Calu3 (cell line): ENCODE data around the gene NRL. TPM values are rescaled to one million over a fixed set of nuclear protein-coding genes. Genes with fewer than 3 reads are reported as not detected.

Source experiments
- BruUV-seq: library from RNA; stranded (reverse); fragments of 400-500 nt; replicated peaks from 2 replicates; lab custom pipeline; 2021; lab: Mats Ljungman, UMichigan
- CTCF ChIA-PET: fragments of 300-600 bp; sonication (Branson Sonifier 250); formaldehyde crosslinking; loops from one replicate; lab custom pipeline; 2022; ENCODE audit warnings: antibody characterized with exemption; lab: Charles Lee
- DNase-seq: peaks from one replicate; pipeline ENCODE4 v3.0.0; 2022
- H3K27ac Mint-ChIP-seq: one replicate; pipeline ENCODE4 v1.8.0; 2022; ENCODE audit warnings: mixed read lengths; ENCODE audit not compliant: unreplicated experiment
- H3K27me3 Mint-ChIP-seq: one replicate; pipeline ENCODE4 v1.8.0; 2022; ENCODE audit warnings: mixed read lengths; ENCODE audit not compliant: unreplicated experiment
- H3K36me3 Mint-ChIP-seq: one replicate; pipeline ENCODE4 v1.8.0; 2022; ENCODE audit warnings: mild to moderate bottlenecking, moderate library complexity, mixed read lengths; ENCODE audit not compliant: insufficient read depth, unreplicated experiment
- H3K4me1 Mint-ChIP-seq: one replicate; pipeline ENCODE4 v1.8.0; 2022; ENCODE audit warnings: mild to moderate bottlenecking, low read depth, mixed read lengths; ENCODE audit not compliant: unreplicated experiment
- H3K4me3 Mint-ChIP-seq: one replicate; pipeline ENCODE4 v1.8.0; 2022; ENCODE audit warnings: mild to moderate bottlenecking, low read depth, moderate library complexity, mixed read lengths; ENCODE audit not compliant: unreplicated experiment
- H3K9me3 Mint-ChIP-seq: one replicate; pipeline ENCODE4 v1.8.0; 2022; ENCODE audit warnings: low read depth, mixed read lengths; ENCODE audit not compliant: unreplicated experiment
- CTCF ChIP-seq: fragments of 200-600 bp; IDR thresholded peaks from one replicate; pipeline ENCODE4 v1.8.0; 2022; ENCODE audit warnings: antibody characterized with exemption; ENCODE audit not compliant: unreplicated experiment
- intact Hi-C: fragments of 100-400 bp; cut with micrococcal nuclease; formaldehyde crosslinking; loops from one replicate; pipeline ENCODE4 v1.10.0; 2022; ENCODE audit not compliant: unreplicated experiment
- total RNA-seq: library from RNA; stranded (reverse); gene quantifications from 2 replicates; pipeline ENCODE4 v1.2.3, GENCODE V29; 2022

Gene NRL
- total RNA-seq, 1 experiment from 2014 or later, result 2.3 TPM

GRCh38 chr14:24064856-24065255 lies 49.9 kb downstream of the NRL start:
- no peak for TF ChIP-seq CTCF
- H3K36me3 Mint-ChIP-seq, result no peaks in the 10 kb centered on the region
- no peak overlapping the region for H3K27ac Mint-ChIP-seq
- CTCF ChIA-PET, result interaction anchor here (1.0 kb wide), 1 partner anchor 29 kb away, joined by 4 read pairs; no protein-coding TSS in a partner anchor
- H3K4me3 Mint-ChIP-seq, result no peak overlapping the region
- intact Hi-C loops, result no loop called here
- H3K9me3 Mint-ChIP-seq, result no peaks in the 10 kb centered on the region
- H3K27me3 Mint-ChIP-seq, result peaks cover 79% of the 10 kb centered on the region
- H3K4me1 Mint-ChIP-seq, result no peaks in the 10 kb centered on the region
- DNase-seq, result no peak
- no TSS peak for BruUV-seq

- H3K4me1 Mint-ChIP-seq, result no peaks in the 10 kb centered on the region
- DNase-seq, result no peak
- TF ChIP-seq CTCF, result no peak
- no peak overlapping the region for H3K4me3 Mint-ChIP-seq
- no peak overlapping the region for H3K27ac Mint-ChIP-seq
- H3K9me3 Mint-ChIP-seq, result no peaks in the 10 kb centered on the region
- H3K36me3 Mint-ChIP-seq, result no peaks in the 10 kb centered on the region
- BruUV-seq, result no TSS peak
- intact Hi-C loops, result no loop called here
- CTCF ChIA-PET, result interaction anchor here (1.0 kb wide), 1 partner anchor 29 kb away, joined by 4 read pairs; no protein-coding TSS in a partner anchor
- H3K27me3 Mint-ChIP-seq, result peaks cover 73% of the 10 kb centered on the region
Measured at GRCh38 chr14:24064091-24064795, 50.5 kb downstream of the NRL start.

DNA sequence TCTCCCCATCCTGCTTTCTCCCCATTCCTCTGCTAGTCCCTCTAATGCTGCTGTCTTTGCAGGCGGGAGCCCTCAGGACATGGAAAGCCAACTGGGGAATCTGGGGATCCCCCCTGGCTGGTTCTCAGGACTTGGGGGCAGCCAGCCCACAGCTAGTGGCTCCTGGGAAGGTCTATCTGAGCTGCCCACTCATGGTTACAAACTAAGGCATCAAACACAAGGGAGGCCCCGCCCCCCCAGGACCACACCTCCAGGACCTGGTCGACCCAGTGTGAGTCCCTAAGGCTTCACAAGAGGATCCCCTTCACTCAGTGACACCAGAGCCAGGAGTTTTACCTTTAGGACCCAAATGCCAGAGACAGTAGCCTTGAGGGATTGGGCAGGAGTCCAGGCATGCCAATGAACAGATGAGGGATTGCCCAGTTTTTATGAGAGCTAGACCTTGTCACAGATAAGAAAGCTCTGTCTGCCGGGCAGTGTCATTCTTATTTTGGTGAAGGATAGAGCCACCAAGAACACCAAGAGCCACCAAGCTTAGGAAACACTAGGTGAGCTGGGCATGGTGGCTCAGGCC lies 51.4 kb downstream of the NRL start:
- Mint-ChIP-seq H3K9me3 (no peaks in the 10 kb centered on the region), H3K4me1 (no peaks in the 10 kb centered on the region), H3K36me3 (no peaks in the 10 kb centered on the region), H3K4me3 (no peak overlapping the region), H3K27ac (no peak overlapping the region), H3K27me3 (peaks cover 70% of the 10 kb centered on the region)
- no peak for DNase-seq
- CTCF ChIA-PET, result no interaction called here
- BruUV-seq, result no TSS peak
- intact Hi-C loops, result no loop called here
- no peak for TF ChIP-seq CTCF

DNA sequence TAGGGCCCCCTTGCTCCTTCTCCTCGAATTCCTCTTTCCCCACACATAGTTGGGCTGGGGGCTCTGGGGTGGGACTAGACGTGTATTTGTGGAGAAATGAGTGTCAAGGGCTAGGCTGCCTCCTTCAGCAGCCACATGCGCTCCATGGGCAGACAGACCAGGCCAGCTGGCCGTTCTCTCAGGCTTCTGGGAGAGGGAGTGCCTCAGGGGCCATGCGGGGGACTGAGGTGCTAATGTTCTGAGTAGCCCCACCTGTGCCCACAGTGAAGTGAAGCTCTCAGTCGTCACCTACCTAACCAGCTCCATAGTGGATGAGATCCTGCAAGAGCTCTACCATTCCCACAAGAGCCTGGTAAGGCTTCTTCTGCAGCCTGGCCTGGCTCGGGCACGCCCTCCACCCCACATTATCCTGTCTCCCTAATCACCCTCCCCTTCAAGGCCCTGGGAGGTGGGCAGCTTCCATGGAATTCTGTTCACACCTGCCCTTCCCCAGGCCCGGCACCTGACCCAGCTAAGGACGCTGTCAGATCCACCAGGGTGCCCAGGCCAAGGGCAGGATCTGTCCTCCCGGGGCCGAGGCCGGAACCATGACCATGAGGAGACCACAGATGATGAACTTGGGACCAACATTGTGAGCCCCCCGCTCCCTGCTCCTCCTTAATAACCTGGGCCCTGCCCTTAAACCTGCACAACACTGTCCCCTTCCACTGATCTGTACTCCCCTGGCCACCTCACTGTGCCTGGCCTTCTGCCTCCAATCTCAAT lies 52.4 kb downstream of the NRL start:
- DNase-seq, result no peak
- no TSS peak for BruUV-seq
- Mint-ChIP-seq H3K27me3 (peaks cover 69% of the 10 kb centered on the region), H3K36me3 (no peaks in the 10 kb centered on the region), H3K4me1 (no peaks in the 10 kb centered on the region), H3K9me3 (no peaks in the 10 kb centered on the region), H3K4me3 (no peak overlapping the region), H3K27ac (no peak overlapping the region)
- CTCF ChIA-PET, result no interaction called here
- TF ChIP-seq CTCF, result no peak
- intact Hi-C loops, result no loop called here
